ENCODE measurements around the gene RBM12.
"Not testable (repeated sequence)": the region's sequence is repeated elsewhere in the genome, so short reads cannot be mapped to it uniquely, and the experiment has no call there.

The RBM12 gene

DNA sequence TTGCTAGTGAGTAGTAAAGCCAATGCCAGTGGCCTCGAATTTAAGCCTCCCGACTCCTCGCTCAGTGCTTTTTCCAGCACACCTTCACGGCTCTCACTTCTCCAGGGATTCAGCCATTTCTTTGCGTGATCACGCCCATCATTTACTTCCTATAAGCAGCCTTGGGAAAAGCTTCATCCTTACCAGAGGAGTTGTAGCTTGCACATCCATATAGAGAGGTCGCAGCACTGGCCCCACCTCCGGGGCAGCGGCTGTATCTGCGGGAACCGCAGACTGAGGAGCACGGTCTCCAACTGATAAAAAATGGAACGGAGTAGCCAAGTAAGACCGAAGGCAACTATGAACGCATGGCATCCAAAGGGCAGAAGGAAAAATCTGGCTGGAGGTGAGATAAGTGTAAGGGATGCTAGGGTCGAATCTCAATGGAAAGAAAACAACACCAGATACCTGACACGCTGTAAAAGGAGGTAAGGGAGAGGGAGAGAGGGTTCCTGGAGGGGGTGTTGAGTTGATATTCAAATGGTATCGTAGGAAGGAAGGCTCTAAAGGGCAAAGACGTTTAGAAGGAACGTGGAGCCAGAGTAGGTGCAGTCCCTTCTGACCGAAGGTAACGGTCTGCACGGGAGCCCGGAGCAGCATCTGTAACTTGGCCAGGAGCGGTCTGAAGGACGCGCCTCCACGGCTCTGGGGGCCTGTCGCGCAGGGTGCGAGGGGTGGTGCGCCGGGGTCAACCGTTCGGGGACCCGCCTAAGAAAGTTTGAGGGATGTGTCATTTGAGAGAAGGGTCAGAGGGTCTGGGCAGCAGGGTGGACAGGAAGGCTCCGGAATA lies 33.8 kb upstream of the RBM12 start:
- no peak for DNase-seq

- DNase-seq = no peak
Observed at GRCh38 chr20:35697696-35698297, 33.1 kb upstream of the RBM12 start.

GRCh38 chr20:35695978-35696377 lies 31.3 kb upstream of the RBM12 start:
- DNase-seq = no peak

DNA sequence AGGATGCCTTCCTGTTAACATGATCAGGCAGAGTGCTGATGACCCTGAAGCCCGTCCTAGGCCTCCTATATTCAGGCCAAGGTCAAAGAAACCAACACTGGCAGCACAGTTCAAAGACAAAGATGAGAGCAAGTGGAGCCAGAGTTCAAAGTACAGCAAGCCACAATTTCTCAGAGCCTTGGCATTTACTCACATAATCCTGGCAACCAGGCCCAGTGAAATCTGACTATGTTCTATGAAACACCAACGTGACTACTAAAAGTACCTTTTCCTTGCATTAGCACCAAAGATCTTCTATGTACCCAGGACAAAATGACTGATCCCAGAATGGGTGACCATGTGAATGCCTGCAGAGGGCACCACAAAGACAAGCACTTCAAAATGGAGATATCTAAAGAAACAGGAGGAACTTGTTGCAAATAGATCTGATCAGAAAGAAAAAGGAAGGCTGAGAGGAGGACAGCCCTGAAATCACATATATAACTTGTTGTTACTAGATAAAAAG lies 30.6 kb upstream of the RBM12 start:
- no peak for DNase-seq

GRCh38 chr20:35690265-35690664 lies 25.6 kb upstream of the RBM12 start:
- DNase-seq = no peak

GRCh38 chr20:35686872-35687271 lies 22.2 kb upstream of the RBM12 start:
- DNase-seq = not testable (repeated sequence)

GRCh38 chr20:35685368-35685767 lies 20.7 kb upstream of the RBM12 start:
- not testable (repeated sequence) for DNase-seq

GRCh38 chr20:35681960-35682359 lies 17.3 kb upstream of the RBM12 start:
- DNase-seq = no peak

GRCh38 chr20:35680452-35681183 lies 15.9 kb upstream of the RBM12 start:
- no peak for DNase-seq

DNA sequence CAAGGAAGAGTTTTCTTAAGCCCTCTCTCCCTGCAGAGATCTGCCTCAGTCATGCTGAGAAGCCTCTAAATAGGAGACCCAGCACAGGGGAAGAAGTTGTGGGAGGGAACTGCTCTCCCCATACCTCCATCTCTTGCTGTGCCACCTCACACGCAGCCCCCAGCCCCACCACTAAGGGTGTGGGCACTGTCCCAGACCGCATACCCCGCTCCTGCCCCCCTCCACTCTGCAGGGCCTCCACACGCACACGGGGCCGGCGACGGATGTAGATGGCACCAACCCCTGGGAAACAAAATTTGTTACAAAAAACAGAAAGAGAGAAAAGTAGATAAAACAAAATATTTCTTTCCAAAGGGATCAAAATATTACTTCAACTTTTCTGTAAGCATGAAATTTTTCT lies 10.2 kb upstream of the RBM12 start:
- no peak for DNase-seq

DNA sequence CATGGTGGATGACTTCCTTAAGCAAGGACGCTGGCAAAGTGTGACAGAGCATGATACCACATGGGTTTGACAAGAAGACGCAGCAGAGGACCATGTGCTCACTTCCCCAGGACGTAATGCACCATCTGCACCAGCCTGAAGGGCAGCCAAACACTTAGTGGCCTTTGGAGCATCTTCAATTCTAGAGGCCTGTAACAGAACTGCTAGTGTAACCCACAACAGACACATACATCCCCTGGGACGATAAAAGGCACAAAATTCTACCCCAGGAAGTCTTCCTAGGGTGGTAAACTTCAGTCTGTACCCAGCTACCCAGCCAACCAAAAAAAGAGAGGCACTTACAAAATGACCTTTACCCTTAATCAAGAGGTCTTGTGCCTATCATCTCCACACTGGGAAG lies 9.2 kb upstream of the RBM12 start:
- DNase-seq = no peak

- DNase-seq = no peak
Observed at GRCh38 chr20:35669681-35670080, 5.0 kb upstream of the RBM12 start.

GRCh38 chr20:35669221-35669620 lies 4.5 kb upstream of the RBM12 start:
- no peak for DNase-seq

GRCh38 chr20:35665949-35666288 lies 1.2 kb upstream of the RBM12 start:
- DNase-seq = no peak

GRCh38 chr20:35663516-35664465 lies 909 bp downstream of the RBM12 start:
- peak; percentile 45 to 82 (median 69) for DNase-seq

GRCh38 chr20:35662551-35662950 lies 2.1 kb downstream of the RBM12 start:
- no peak for DNase-seq

DNA sequence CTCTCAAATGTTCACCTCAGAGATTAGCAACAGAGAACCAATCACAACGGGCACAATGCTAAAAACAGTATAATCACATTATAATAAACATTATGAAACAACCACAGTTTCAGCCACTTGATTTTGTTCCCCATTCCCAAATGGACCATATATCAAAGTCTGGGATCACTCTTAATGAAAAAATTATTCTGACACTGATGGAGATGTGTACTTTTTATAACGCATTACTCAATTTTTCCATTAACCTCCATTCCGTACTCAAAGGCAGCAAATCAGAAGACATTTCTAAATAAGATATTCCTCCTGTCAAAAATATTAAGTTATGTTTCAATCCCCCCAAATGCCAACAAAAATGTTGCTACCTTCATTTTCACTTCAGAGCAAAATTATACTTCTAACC lies 2.8 kb downstream of the RBM12 start:
- DNase-seq = no peak

- no peak for DNase-seq
Observed at GRCh38 chr20:35661053-35661452, 3.6 kb downstream of the RBM12 start.

GRCh38 chr20:35660122-35660937 lies 4.4 kb downstream of the RBM12 start:
- DNase-seq = no peak

GRCh38 chr20:35657271-35657670 lies 7.4 kb downstream of the RBM12 start:
- peak in 2 of 6 experiments; percentile 7 to 19 for DNase-seq

GRCh38 chr20:35654415-35654814 lies 10.3 kb downstream of the RBM12 start:
- no peak for DNase-seq

GRCh38 chr20:35653893-35654292 lies 10.8 kb downstream of the RBM12 start:
- no peak for DNase-seq

Data from stimulated activated naive CD4-positive, alpha-beta T cell (primary cell).